Spleen (tissue), 11 donors: ENCODE results near the gene ZNF669. TPM values are rescaled to one million over a fixed set of nuclear protein-coding genes. Genes with fewer than 3 reads are reported as not detected.
"Not testable (repeated sequence)": the region's sequence is repeated elsewhere in the genome, so short reads cannot be mapped to it uniquely, and the experiment has no call there.

Experiments used
- DNase-seq: peaks from one replicate; pipeline ENCODE4 v3.0.0-alpha.2; 2020
- H3K27ac ChIP-seq, 8 donors: fragments of 200-600 bp; sonication (generic) in 7 of 8; 1 replicate in 4 of 8; 2 replicates in 4 of 8; pipeline versions ENCODE4 v1.5.0 to v1.8.0; 2016 to 2021; ENCODE audit warnings: inconsistent platforms in 4 of 8, mild to moderate bottlenecking in 4 of 8, moderate library complexity in 1 of 8
- H3K27me3 ChIP-seq, 7 donors: fragments of 200-600 bp; sonication (generic) in 6 of 7; replicated peaks in 1 of 7; 1 replicate in 4 of 7; 2 replicates in 3 of 7; pipeline versions ENCODE4 v1.5.0 to v1.8.0; 2016 to 2021; ENCODE audit warnings: inconsistent platforms in 3 of 7, mild to moderate bottlenecking in 1 of 7
- H3K36me3 ChIP-seq, 6 donors: fragments of 200-600 bp; sonication (generic) in 5 of 6; 1 replicate in 4 of 6; 2 replicates in 2 of 6; pipeline versions ENCODE4 v1.5.0 to v1.8.0; 2016 to 2021; ENCODE audit warnings: inconsistent platforms in 2 of 6
- H3K4me1 ChIP-seq, 6 donors: fragments of 200-600 bp; sonication (generic) in 5 of 6; 1 replicate in 3 of 6; 2 replicates in 3 of 6; pipeline versions ENCODE4 v1.5.0 to v1.8.0; 2016 to 2021; ENCODE audit warnings: inconsistent platforms in 3 of 6
- H3K4me3 ChIP-seq, 8 donors: fragments of 200-600 bp; sonication (generic) in 7 of 8; 1 replicate in 4 of 8; 2 replicates in 4 of 8; pipeline versions ENCODE4 v1.5.0 to v1.8.0; 2016 to 2021; ENCODE audit warnings: inconsistent platforms in 4 of 8, mild to moderate bottlenecking in 4 of 8, moderate library complexity in 2 of 8
- H3K9me3 ChIP-seq, 8 donors: fragments of 200-600 bp; sonication (generic) in 7 of 8; 1 replicate in 4 of 8; 2 replicates in 4 of 8; pipeline versions ENCODE4 v1.5.0 to v1.8.0; 2016 to 2021; ENCODE audit warnings: inconsistent platforms in 4 of 8
- CTCF ChIP-seq, 11 experiments: fragments of 200-600 bp in 7 of 11; fragments of 450-650 bp in 4 of 11; sonication (generic) in 4 of 11; IDR thresholded peaks in 8 of 11; conservative IDR thresholded peaks in 3 of 11; 1 replicate in 7 of 11; 2 replicates in 4 of 11; pipeline versions ENCODE4 v1.4.0 to v1.8.0; 2016 to 2021; ENCODE audit warnings: antibody characterized with exemption in 11 of 11, inconsistent platforms in 4 of 11, mild to moderate bottlenecking in 1 of 11
- POLR2A ChIP-seq, 3 donors: fragments of 450-650 bp; IDR thresholded peaks; one replicate each; pipeline ENCODE4 v1.5.1; 2017; ENCODE audit warnings: antibody characterized with exemption in 3 of 3, mild to moderate bottlenecking in 1 of 3
- POLR2AphosphoS5 ChIP-seq, 3 donors: sonication (generic); formaldehyde crosslinking; IDR thresholded peaks; one replicate each; pipeline ENCODE4 v1.5.1; 2017; ENCODE audit warnings: antibody characterized with exemption in 3 of 3
- WGBS, 5 donors: extraction: QIAGEN DNeasy Blood & Tissue Kit in 3 of 5; methylation state at CpG; one replicate each; pipeline versions ENCODE4 v1.1.5 to v1.1.7; 2013 to 2018; 5-methylcytosine and 5-hydroxymethylcytosine counted together
- intact Hi-C: fragments of 100-400 bp; cut with DNase I; formaldehyde crosslinking; loops from one replicate; pipeline ENCODE4 v1.15.0; 2023; ENCODE audit warnings: low total_unique reads
- polyA plus RNA-seq, 3 donors: library from polyadenylated mRNA; stranded (reverse); fragments of 200-250 nt; gene quantifications; one replicate each; pipeline ENCODE4 v1.2.1, GENCODE V29; 2013
- total RNA-seq, 7 donors: library from RNA; depleted of rRNA in 3 of 7; stranded (reverse); fragments of >200 nt in 3 of 7; fragmentation: NEBNext Ultra II Directional in 4 of 7; extraction: Animal tissue kit (Norgen Biotek cat#: 25700) in 4 of 7; gene quantifications; one replicate each; pipeline versions ENCODE4 v1.1.0 to v1.2.1, GENCODE V29; 2016 to 2021
- donor health status: healthy with polysubstance abuse.
- donor health status: DM: no; HTN: no; CAD: no; lungs with moderate emphysema.
- donor health status: DM: no; HTN: no; CAD: no.
- donor health status: Bipolar disorder and iron deficiency.
- donor health status: healthy.
- donor health status: DM: no; HTN: no; CAD: no.
- donor health status: DM: yes; HTN: yes; CAD: no.

The ZNF669 gene
- total and polyA plus RNA-seq, 10 donors = 3.1 to 11.4 (median 7.7) TPM

- WGBS, 5 donors = 89 to 97% (median 95%) methylated on average over 6 of the region's 6 CpGs
- H3K27ac ChIP-seq = no peak overlapping the region
- no peaks in the 10 kb centered on the region for H3K27me3 ChIP-seq
- TF ChIP-seq CTCF (IDR thresholded peaks at IDR 0.05 in 8 of 11, conservative IDR thresholded peaks at IDR 0.05 in 3 of 11) (no peak), POLR2AphosphoS5 (IDR thresholded peaks at IDR 0.05) (no peak), POLR2A (IDR thresholded peaks at IDR 0.05) (no peak)
- peaks cover 21 to 100% (median 100%) of the 10 kb centered on the region in 8 donors for H3K9me3 ChIP-seq
- H3K36me3 ChIP-seq = peaks cover 0 to 97% (median 27%) of the 10 kb centered on the region in 6 donors
- no peak for DNase-seq
- intact Hi-C loops = no loop called here
- no peaks in the 10 kb centered on the region for H3K4me1 ChIP-seq
- H3K4me3 ChIP-seq = no peak overlapping the region
Measured at GRCh38 chr1:247145279-247145678, 41.1 kb upstream of the ZNF669 start.

GRCh38 chr1:247139557-247139956, 35.4 kb upstream of the ZNF669 start:
- not testable (repeated sequence) for H3K4me1 ChIP-seq, H3K4me3 ChIP-seq, H3K27ac ChIP-seq, DNase-seq, H3K27me3 ChIP-seq
- intact Hi-C loops = loop anchor here (10.0 kb wide), 1 partner anchor 45 kb away; no protein-coding TSS in a partner anchor
- Histone ChIP-seq H3K36me3 (peaks cover 0 to 42% (median 8%) of the 10 kb centered on the region in 6 donors), H3K9me3 (peaks cover 39 to 100% (median 100%) of the 10 kb centered on the region in 8 donors)

- Histone ChIP-seq H3K36me3 (peaks cover 0 to 32% (median 12%) of the 10 kb centered on the region in 6 donors), H3K4me1 (peaks cover 0 to 6% (median 4%) of the 10 kb centered on the region in 6 donors), H3K27me3 (no peaks in the 10 kb centered on the region), H3K4me3 (no peak overlapping the region), H3K9me3 (peaks cover 15 to 65% (median 65%) of the 10 kb centered on the region in 8 donors), H3K27ac (no peak overlapping the region)
- TF ChIP-seq POLR2AphosphoS5 (IDR thresholded peaks at IDR 0.05) (no peak), POLR2A (IDR thresholded peaks at IDR 0.05) (no peak), CTCF (IDR thresholded peaks at IDR 0.05 in 8 of 11, conservative IDR thresholded peaks at IDR 0.05 in 3 of 11) (no peak)
- WGBS, 5 donors = 91 to 98% (median 97%) methylated on average over 8 to 10 of the region's 10 CpGs
- DNase-seq = no peak
- intact Hi-C loops = loop anchor here (10.0 kb wide), 1 partner anchor 54 kb away; no protein-coding TSS in a partner anchor
Measured at GRCh38 chr1:247131236-247131635, 27.1 kb upstream of the ZNF669 start.

- H3K27me3 ChIP-seq, H3K4me1 ChIP-seq, DNase-seq, intact Hi-C loops: not testable (repeated sequence)
- Histone ChIP-seq H3K27ac (peak overlapping the region in 4 of 8 donors; percentile 21 to 66 (median 44)), H3K9me3 (peaks cover 0 to 52% (median 30%) of the 10 kb centered on the region in 8 donors), H3K4me3 (peak overlapping the region in 5 of 8 donors; percentile 2 to 57 (median 26)), H3K36me3 (peaks cover 0 to 29% (median 12%) of the 10 kb centered on the region in 6 donors)
- WGBS, 5 donors = 19 to 77% (median 45%) methylated on average over 12 to 13 of the region's 18 CpGs
Measured at GRCh38 chr1:247127519-247128282, 23.5 kb upstream of the ZNF669 start.

GRCh38 chr1:247126601-247127000, 22.4 kb upstream of the ZNF669 start:
- DNase-seq, H3K27me3 ChIP-seq, H3K4me3 ChIP-seq, intact Hi-C loops, H3K4me1 ChIP-seq, H3K27ac ChIP-seq: not testable (repeated sequence)
- Histone ChIP-seq H3K36me3 (peaks cover 0 to 18% (median 9%) of the 10 kb centered on the region in 6 donors), H3K9me3 (peaks cover 0 to 46% (median 22%) of the 10 kb centered on the region in 8 donors)
- no CpG with 5 or more reads among the region's 46 CpGs for WGBS, 5 donors

GRCh38 chr1:247126166-247126565, 22.0 kb upstream of the ZNF669 start:
- H3K4me1 ChIP-seq, H3K27ac ChIP-seq, H3K27me3 ChIP-seq, DNase-seq, intact Hi-C loops: not testable (repeated sequence)
- peaks cover 0 to 14% (median 7%) of the 10 kb centered on the region in 6 donors for H3K36me3 ChIP-seq
- H3K4me3 ChIP-seq = peak overlapping the region in 1 of 8 donors; percentile 9
- WGBS, 5 donors = no CpG with 5 or more reads among the region's 25 CpGs
- peaks cover 0 to 42% (median 18%) of the 10 kb centered on the region in 8 donors for H3K9me3 ChIP-seq
